Tibial nerve (tissue), 3 donors: ENCODE measurements around the gene IL18R1.

Experiments used
- CTCF ChIP-seq, 5 experiments: fragments of 200-600 bp in 3 of 5; fragments of 450-650 bp in 2 of 5; sonication (generic) in 3 of 5; IDR thresholded peaks; one replicate each; pipeline ENCODE4 v1.5.1; 2016 to 2019; ENCODE audit warnings: antibody characterized with exemption in 5 of 5, mild to moderate bottlenecking in 3 of 5, moderate library complexity in 2 of 5
- POLR2A ChIP-seq, 2 donors: fragments of 450-650 bp; IDR thresholded peaks; one replicate each; pipeline ENCODE4 v1.6.1; 2017; ENCODE audit warnings: antibody characterized with exemption in 2 of 2, mild to moderate bottlenecking in 2 of 2, moderate library complexity in 2 of 2

- TF ChIP-seq CTCF (IDR thresholded peaks at IDR 0.05) (no peak), POLR2A (IDR thresholded peaks at IDR 0.05) (no peak)
Measured at GRCh38 chr2:102356741-102357140, 1.1 kb downstream of the IL18R1 start.
